ENCODE data around the gene NAXD.
"Not testable (repeated sequence)": the region's sequence is repeated elsewhere in the genome, so short reads cannot be mapped to it uniquely, and the experiment has no call there.

Gene NAXD

GRCh38 chr13:110646442-110647364, 31.4 kb downstream of the NAXD start:
- no peak for DNase-seq

- DNase-seq, result no peak
These were observed 32.0 kb downstream of the NAXD start for GRCh38 chr13:110647365-110647737.

GRCh38 chr13:110648146-110648819, 32.9 kb downstream of the NAXD start:
- DNase-seq, result no peak

- no peak for DNase-seq
These were observed 33.6 kb downstream of the NAXD start for GRCh38 chr13:110648848-110649421.

- no peak for DNase-seq
These were observed 34.2 kb downstream of the NAXD start for GRCh38 chr13:110649551-110649950.

GRCh38 chr13:110650436-110650835, 35.1 kb downstream of the NAXD start:
- DNase-seq, result no peak

- no peak for DNase-seq
These were observed 35.9 kb downstream of the NAXD start for GRCh38 chr13:110651271-110651670.

- no peak for DNase-seq
These were observed 36.4 kb downstream of the NAXD start for GRCh38 chr13:110651726-110652230.

GRCh38 chr13:110652231-110652730, 36.9 kb downstream of the NAXD start:
- DNase-seq, result no peak

- DNase-seq, result no peak
These were observed 37.4 kb downstream of the NAXD start for GRCh38 chr13:110652764-110653163.

GRCh38 chr13:110653271-110653670, 37.9 kb downstream of the NAXD start:
- no peak for DNase-seq

- DNase-seq, result no peak
These were observed 38.5 kb downstream of the NAXD start for GRCh38 chr13:110653851-110654250.

GRCh38 chr13:110657196-110657595, 41.9 kb downstream of the NAXD start:
- no peak for DNase-seq

- not testable (repeated sequence) for DNase-seq
These were observed 43.0 kb downstream of the NAXD start for GRCh38 chr13:110658218-110658911.

- no peak for DNase-seq
These were observed 45.9 kb downstream of the NAXD start for GRCh38 chr13:110661256-110661655.

GRCh38 chr13:110662091-110662490, 46.7 kb downstream of the NAXD start:
- no peak for DNase-seq

- DNase-seq, result no peak
These were observed 47.6 kb downstream of the NAXD start for GRCh38 chr13:110662777-110663443.

GRCh38 chr13:110663491-110663890, 48.1 kb downstream of the NAXD start:
- no peak for DNase-seq

GRCh38 chr13:110664041-110664440, 48.7 kb downstream of the NAXD start:
- no peak for DNase-seq

GRCh38 chr13:110664673-110665072, 49.3 kb downstream of the NAXD start:
- no peak for DNase-seq

GRCh38 chr13:110665491-110666254, 50.3 kb downstream of the NAXD start:
- no peak for DNase-seq

GRCh38 chr13:110666255-110666533, 50.8 kb downstream of the NAXD start:
- DNase-seq, result no peak
